Activated T-helper 9 cell treated with anti-CD3 and anti-CD28 coated beads, Interleukin-2, amount 50 U/mL, for 16 hours (primary cell): Measurements from ENCODE around the gene ATG4C.
"Not testable (repeated sequence)": the region's sequence is repeated elsewhere in the genome, so short reads cannot be mapped to it uniquely, and the experiment has no call there.

ENCODE experiments used
- DNase-seq: peaks from one replicate; pipeline ENCODE4 v3.0.0-alpha.2; 2020; ENCODE audit warnings: low read depth

Gene ATG4C, protein sequence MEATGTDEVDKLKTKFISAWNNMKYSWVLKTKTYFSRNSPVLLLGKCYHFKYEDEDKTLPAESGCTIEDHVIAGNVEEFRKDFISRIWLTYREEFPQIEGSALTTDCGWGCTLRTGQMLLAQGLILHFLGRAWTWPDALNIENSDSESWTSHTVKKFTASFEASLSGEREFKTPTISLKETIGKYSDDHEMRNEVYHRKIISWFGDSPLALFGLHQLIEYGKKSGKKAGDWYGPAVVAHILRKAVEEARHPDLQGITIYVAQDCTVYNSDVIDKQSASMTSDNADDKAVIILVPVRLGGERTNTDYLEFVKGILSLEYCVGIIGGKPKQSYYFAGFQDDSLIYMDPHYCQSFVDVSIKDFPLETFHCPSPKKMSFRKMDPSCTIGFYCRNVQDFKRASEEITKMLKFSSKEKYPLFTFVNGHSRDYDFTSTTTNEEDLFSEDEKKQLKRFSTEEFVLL

DNA sequence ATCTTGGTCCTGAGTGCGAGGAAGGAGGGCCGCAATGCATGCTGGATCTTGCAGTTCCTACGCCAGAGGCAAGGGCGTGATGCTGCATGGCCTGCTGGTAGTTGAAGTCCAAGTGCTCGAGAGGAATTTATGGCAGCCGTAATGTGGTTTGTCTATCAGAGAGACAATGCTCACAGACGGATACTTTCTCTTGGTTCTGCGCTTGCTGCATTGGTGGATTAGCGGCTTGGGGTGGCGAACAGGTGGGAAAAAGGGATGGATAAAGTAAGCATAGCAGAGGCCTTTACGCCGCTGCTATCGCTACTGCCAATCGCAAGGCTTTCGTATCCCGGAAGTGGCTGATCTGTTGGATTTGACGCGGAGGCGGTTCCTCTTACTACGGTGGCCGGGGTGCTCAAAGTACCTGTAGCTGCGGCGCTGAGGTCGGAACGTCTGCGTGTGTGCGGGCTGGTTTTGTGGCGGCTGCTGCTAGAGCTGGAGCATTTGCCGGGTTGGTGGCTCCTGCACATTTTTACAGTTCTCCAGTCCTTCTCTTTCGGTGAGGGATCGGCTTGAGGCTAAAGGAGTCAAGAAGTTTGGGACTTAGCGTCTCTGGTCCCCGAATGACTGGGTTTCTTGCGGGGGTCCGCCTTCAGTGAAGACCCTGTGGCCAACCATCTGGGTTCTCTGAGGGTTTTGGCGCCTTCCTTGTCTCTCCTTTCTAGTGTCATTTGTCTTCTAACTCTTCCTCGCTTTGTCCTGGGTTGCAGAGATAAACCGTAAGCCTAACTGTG is at the start of gene ATG4C:
Gene ATG4C (plus strand): TSS at position 397 of the 773 bp plus-strand sequence. CDS start 19,655 bp downstream, outside the sequence.
- DNase-seq = peak; percentile 83

DNA sequence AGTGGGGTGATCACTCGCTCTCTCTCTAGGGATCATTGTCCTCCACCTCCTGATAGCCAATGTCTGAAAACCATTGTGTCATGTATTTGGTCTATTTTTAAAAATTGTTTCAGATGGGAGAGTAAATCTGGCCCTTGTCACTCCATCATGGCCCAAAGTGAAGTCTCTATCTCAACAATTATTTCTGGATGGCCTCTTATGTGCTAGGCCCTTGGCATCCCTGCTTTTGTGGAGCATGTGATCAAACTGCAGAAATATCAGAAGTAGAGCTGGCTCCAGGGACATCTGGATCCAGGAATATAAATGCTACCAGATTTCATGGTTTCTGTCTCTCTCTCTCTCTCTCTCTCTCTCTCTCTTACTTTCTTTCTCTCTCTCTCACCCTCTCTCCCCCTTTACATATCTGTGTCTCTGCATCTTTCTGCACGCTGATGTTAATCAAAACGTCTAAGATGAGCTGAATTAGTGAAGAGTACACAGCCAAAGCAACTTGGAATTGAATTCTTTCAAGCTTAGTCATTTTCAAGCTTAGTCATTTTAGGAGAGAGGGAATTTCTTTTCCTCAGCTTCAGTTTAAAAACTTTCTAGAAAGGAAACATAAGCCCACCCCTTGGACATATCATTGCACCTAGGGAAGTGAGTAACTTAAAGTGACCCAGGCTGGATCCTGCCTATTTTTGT is 48.3 kb upstream of the ATG4C start:
- no peak for DNase-seq

DNA sequence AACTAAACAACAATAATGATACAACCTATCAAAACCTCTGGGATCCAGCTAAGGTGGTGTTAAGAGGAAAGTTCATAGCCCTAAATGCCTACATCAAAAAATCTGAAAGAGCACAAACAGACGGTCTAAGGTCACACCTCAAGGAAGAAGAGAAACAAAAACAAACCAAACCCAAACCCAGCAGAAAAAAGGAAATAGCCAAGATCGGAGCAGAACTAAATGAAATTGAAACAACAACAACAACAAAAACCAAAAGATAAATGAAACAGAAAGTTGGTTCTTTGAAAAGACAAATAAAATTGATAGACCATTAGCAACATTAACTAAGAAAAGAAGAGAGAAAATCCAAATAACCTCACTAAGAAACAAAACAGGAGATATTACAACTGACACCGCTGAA is 43.2 kb upstream of the ATG4C start:
- DNase-seq = not testable (repeated sequence)

DNA sequence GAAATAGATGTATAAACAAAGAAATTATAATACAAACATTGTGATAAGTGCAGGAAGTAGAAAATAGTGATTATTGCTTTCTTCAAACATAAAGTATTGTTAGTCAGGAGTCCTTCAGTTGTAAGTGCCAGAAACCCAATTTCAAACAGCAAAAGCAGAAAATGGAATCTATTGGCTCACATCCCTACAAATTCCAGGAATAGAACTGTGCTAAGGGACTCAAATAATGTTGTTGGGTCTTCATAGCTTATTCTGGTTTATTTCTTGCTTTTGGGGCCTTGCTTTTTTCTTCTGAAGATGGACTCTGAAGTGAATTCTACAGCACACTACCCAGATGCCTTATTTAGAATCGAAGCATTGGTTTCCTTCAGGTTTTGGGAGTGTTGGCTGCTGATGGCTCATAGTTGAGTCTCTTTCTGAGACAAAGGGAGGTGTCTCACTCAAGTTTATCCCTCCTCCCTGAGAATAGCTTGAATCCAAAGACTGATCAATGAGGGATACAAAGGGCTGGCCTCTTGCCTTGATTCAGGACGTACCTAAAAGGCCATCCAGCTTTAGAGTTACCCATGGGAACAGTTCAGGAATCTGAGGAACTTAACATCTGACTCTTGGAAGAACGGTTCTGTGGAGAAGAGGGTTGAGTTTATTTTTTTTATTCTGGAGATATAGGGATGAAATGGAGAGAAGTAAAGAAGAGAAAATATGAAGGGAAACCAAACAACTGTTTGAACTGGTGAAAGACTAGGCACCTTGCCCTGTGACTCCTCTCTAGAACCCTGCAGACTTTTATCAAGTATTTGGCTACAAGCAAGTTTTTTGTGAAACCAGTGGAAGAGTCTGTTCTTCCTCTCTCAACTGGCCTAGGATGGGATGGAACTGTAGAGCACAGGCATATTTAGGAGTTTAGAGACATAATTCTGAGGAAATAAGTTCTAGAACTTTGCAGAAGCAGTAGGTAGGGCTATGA is 39.0 kb upstream of the ATG4C start:
- no peak for DNase-seq

DNA sequence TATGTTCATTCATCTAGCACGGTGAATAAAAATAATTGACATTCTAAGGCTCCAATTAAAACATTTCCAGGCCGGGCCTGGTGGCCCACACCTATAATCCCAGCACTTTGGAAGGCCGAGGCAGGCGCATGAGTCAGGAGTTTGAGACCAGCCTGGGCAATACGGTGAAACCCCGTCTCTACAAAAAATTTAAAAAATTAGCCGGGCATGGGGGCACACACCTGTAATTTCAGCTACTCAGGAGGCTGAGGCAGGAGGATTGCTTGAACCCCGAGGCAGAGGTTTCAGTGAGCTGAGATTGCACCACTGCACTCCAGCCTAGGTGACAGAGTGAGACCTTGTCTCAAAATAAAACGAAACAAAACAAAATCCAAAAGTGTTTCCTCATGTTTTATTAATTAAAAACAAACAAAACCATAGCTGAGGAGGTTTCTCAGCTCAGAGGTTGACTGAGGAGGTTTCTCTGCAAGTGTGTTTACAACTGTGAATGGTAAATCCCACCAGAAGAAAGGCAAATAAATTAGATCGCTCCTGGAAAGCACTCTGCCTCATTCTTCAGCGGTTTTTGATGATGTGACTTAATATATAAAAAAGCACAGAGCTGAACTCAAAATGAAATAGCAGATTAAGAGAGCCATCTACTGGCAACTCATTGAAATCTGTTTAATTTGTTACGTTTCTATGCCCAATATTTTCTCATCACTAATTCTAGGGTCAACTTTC is 37.7 kb upstream of the ATG4C start:
- no peak for DNase-seq

DNA sequence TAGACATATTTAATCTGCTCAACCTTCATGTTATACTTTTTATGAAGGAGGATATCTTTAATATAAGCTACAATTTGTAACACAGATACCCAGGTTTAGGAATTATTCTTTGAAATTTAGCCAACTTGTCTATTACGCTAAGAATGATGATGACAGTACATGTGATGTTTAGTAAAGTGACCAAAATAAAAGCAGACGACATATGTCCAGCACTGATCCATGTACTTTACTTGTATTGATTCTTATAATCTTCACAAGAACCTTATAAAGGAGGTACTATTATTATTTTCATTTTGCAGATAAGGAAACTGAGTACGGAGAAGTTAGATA is 37.2 kb upstream of the ATG4C start:
- no peak for DNase-seq

DNA sequence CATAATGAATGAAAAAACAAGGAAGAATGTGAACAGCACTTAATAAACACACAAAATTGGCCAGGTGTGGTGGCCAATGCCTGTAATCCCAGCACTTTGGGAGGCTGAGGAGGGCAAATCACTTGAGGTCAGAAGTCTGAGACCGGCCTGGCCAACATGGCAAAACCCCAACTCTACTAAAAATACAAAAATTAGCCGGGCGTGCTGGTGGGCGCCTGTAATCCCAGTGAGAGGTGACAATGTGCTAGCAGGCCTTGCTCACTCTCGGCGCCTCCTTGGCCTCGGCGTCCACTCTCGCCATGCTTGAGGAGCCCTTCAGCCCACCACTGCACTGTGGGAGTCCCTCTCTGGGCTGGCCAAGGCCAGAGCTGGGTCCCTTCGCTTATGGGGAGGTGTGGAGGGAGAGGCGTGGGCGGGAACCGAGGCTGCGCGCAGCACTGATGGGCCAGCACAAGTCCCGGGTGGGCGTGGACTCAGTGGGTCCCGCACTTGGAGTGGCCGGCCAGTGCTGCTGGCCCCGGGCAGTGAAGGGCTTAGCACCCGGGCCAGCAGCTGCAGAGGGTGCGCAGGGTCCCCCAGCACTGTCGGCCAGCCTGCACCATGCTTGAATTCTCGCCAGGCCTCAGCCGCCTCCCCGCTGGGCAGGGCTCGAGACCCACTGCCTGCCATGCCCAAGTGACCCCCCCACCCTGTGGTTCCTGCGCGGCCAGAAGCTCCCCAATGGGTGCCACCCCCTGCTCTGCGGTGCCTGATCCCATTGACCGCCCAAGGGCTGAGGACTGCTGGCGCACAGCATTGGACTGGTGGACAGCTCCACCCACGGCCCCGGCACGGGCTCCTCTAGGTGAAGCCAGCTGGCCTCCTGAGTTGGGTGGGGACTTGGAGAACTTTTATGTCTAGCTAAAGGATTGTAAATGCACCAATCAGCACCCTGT is 30.6 kb upstream of the ATG4C start:
- DNase-seq = no peak

DNA sequence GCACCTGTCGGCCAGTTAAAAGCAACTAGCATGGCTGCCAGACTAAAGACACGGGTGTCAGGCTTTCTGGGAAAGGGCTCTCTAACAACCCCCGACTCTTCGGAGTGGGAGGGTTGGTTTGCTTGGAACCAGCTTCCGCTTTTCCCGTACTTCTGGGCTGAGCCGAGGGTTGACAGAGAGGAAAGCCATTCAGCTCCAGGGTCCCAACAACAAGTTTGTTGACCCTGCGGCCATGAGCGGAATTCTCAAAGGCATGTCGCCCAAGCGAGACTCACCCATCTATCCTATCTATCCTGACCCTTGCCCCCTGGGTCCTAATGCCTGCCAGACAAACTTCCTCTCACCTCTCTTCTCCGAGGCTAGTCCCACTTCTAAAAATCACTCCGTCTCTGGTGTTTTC is 29.0 kb upstream of the ATG4C start:
- DNase-seq = not testable (repeated sequence)

DNA sequence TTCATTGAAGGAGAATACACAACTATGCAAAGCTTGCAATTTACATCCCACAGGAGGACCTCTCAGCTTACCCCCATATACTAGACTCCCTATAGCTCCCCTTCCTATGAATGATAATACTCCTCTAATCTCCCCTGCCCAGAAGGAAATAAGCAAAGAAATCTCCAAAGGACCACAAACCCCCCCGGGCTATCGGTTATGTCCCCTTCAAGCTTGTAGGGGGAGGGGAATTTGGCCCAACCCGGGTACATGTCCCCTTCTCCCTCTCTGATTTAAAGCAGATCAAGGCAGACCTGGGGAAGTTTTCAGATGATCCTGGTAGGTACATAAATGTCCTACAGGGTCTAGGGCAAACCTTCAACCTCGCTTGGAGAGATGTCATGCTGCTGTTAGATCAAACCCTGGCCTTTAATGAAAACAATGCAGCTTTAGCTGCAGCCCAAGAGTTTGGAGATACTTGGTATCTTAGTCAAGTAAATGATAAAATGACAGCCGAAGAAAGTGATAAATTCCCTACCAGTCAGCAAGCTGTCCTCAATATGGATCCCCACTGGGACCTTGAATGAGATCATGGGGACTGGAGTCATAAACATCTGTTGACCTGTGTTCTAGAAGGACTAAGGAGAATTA is 27.6 kb upstream of the ATG4C start:
- DNase-seq = not testable (repeated sequence)

DNA sequence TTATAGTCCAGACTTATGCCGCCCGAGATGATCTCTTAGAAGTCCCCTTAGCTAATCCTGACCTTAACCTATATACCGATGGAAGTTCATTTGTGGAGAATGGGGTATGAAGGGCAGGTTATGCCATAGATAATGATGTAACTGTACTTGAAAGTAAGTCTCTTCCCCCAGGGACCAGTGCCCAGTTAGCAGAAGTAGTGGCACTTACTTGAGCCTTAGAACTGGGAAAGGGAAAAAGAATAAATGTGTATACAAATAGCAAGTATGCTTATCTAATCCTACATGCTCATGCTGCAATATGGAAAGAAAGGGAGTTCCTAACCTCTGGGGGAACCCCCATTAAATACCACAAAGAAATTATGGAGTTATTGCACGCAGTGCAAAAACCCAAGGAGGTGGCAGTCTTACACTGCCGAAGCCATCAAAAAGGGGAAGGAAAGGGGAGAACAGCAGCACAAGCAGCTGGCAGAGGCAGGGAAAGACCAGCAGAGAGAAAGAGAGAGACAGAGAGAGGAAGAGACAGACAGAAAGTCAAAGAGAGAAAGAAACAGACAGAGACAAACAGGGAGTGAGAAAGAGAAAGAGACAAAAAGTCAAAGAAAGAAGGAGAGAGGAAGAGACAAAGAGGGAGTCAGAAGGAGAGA is 24.6 kb upstream of the ATG4C start:
- DNase-seq = not testable (repeated sequence)

DNA sequence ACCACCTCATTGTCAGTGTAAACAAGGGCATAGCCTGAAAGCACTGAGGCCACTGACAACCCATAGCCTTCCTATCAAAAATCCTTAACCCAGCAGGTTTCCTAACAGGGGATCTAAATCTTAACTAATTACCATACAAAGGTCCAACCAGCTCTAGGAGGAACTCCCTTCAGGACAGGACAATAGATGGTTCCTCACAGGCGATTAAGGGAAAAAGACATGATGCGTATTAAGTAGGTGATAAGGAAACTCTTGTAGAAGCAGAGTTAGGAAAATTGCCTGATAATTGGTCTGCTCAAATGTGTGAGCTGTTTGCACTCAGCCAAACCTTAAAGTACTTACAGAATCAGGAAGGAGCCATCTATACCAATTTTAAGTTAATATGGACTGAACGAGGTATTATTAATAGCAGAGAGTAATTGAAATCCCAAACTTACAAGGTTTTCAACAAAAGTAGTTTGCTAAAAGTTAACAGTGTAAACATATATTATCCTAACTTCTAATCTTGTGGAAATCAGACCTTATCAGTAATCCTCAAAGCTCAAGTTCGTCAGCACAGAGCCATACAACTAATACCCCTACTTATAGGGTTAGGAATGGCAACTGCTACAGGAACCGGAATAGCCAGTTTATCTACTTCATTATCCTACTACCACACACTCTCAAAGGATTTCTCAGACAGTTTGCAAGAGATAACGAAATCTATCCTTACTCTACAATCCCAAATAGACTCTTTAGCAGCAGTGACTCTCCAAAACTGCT is 23.7 kb upstream of the ATG4C start:
- DNase-seq = not testable (repeated sequence)

DNA sequence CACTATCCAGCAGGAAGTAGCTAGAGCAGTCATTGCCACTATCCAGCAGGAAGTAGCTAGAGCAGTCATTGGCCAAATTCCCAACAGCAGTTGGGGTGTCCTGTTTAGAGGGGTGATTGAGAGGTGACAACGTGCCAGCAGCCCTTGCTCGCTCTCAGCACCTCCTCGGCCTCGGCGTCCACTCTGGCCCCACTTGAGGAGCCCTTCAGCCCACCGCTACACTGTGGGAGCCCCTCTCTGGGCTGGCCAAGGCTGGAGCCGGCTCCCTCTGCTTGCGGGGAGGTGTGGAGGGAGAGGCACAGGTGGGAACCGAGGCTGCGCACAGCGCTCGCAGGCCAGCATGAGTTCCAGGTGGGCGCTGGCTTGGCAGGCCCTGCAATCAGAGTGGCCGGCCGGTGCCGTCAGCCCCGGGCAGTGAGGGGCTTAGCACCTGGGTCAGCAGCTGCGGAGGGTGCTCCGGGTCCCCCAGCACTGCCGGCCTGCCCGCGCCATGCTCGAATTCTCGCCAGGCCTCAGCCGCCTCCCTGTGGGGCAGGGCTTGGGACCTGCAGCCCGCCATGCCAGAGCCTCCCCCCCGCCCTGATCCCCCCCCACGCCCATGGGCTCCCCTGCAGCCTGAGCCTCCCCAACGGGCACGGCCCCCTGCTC is 22.6 kb upstream of the ATG4C start:
- not testable (repeated sequence) for DNase-seq

DNA sequence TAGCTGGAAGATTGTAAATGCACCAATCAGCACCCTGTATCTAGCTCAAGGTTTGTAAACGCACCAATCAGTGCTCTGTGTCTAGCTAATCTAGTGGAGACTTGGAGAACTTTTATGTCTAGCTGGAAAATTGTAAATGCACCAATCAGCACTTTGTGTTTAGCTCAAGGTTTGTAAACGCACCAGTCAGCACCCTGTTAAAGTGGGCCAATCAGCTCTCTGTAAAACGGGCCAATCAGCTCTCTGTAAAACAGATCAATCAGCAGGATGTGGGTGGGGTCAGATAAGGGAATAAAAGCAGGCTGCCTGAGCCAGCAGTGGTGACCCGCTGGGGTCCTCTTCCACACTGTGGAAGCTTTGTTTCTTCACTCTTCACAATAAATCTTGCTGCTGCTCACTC is 21.9 kb upstream of the ATG4C start:
- DNase-seq = not testable (repeated sequence)

DNA sequence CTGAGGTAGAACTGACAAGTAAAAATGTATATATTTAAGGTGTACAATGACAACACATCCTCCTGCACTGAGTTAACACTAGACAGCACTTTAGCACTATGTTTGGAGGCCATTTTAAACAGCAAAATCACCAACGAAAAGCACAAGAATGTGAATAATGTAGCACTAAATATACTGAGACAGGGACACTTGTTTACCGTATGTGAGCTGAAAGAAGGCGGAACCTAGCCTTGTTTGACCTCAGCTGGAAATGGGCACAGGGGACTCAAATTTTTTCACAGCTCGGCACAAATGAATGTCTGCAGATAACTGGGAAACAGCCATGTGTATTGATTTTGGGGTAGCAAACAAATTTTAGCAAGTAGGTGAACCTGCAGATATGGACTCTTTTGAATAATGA is 18.0 kb upstream of the ATG4C start:
- DNase-seq = no peak

DNA sequence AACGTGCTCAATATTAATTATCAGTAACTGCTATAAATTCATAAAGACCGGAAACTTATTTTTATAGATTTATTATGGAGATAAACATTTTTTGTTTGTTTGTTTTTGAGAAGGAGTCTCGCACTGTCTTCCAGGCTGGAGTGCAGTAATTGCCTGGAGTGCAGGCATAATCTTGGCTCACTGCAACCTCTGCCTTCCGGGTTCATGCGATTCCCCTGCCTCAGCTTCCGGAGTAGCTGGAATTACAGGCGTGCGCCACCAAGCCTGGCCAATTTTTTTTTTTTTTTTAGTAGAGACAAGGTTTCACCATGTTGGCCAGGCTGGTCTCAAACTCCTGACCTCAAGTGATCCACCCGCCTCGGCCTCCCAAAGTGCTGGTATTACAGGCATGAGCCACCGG is 15.4 kb upstream of the ATG4C start:
- DNase-seq = not testable (repeated sequence)

DNA sequence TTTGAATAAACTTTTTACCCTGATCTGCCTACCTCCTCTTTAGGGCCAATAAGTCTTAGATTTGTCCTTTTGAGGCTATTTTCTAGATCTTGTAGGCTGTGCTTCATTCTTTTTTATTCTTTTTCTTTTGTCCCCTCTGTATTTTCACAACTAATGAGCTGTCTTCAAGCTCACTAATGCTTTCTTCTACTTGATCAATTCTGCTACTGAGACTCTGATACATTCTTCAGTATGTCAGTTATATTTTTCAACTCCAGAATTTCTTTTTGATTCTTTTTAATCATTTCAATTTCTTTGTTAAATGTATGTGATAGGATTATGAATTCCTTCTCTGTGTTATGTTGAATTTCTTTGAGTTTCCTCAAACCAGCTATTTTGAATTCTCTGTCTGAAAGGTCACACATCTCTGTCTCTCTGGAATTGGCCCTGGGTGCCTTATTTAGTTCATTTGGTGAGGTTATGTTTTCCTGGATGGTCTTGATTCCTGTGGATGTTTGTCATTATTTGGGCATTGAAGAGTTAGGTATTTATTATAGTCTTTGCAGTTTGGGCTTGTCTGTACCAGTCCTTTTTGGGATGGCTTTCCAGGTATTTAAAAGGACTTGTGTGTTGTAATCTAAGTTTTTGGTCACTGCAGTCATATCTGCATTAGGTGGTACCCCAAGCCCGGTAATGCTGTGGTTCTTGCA is 11.2 kb upstream of the ATG4C start:
- DNase-seq = no peak

DNA sequence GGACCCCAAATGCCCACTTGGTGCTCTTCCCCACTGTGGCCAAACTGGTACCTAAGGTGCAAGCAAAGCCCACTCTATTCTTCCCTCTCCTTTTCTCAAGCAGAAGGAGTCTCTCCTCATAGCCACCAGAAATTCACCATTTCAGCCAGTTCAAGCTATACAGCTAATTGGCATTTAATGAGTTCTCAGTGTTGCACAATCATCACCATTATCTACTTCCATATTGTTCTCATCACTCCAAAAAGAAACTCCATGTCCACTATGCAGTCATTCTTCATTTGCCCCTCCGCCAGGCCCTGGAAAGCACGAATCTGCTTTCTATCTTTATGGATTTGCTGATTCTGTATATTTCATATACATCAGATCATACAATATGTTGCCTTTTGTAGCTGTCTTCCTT is 9.9 kb upstream of the ATG4C start:
- DNase-seq = no peak
